Cardiac muscle cell (in vitro differentiated cells and primary cell): ENCODE results near the gene ZBED1. TPM values are rescaled to one million over a fixed set of nuclear protein-coding genes. Genes with fewer than 3 reads are reported as not detected.
A peak's percentile ranks its signal among the peaks of the same experiment; 100 is the strongest.

Source experiments
- DNase-seq, 2 donors: peaks; one replicate each; pipeline versions ENCODE4 v3.0.0 to v3.0.0-alpha.2; 2010 to 2017; ENCODE audit warnings: low read depth in 1 of 2, low spot score in 1 of 2
- H3K27ac ChIP-seq: fragments of 200-600 bp; sonication (generic); 2 replicates; pipeline ENCODE4 v1.5.1; 2016
- H3K27me3 ChIP-seq: fragments of 200-600 bp; sonication (generic); 2 replicates; pipeline ENCODE4 v1.6.0; 2016; ENCODE audit warnings: control low read depth
- H3K36me3 ChIP-seq: fragments of 200-600 bp; sonication (generic); 2 replicates; pipeline ENCODE4 v1.5.1; 2016; ENCODE audit warnings: control low read depth
- H3K4me1 ChIP-seq: fragments of 200-600 bp; sonication (generic); 2 replicates; pipeline ENCODE4 v1.8.1; 2017; ENCODE audit warnings: low read depth, mild to moderate bottlenecking, mixed run types
- H3K4me3 ChIP-seq: fragments of 200-600 bp; sonication (generic); 2 replicates; pipeline ENCODE4 v1.5.1; 2016; ENCODE audit warnings: mild to moderate bottlenecking
- H3K9me3 ChIP-seq: fragments of 200-600 bp; sonication (generic); 2 replicates; pipeline ENCODE4 v1.5.1; 2017; ENCODE audit warnings: low read depth, mild to moderate bottlenecking, control low read depth
- CTCF ChIP-seq: IDR thresholded peaks from 2 replicates; pipeline ENCODE4 v1.5.1; 2012; ENCODE audit warnings: low read depth, mild to moderate bottlenecking, low read length
- polyA plus RNA-seq: library from polyadenylated mRNA; unstranded; fragments of >200 nt; fragmentation: Nextera tagmentation; extraction: Ambion mirVana; gene quantifications from 2 replicates; pipeline ENCODE4 v1.2.1, GENCODE V29; 2016
- total RNA-seq: library from RNA; depleted of rRNA; stranded (reverse); fragments of >200 nt; gene quantifications from 2 replicates; pipeline ENCODE4 v1.2.3, GENCODE V29; 2016

The ZBED1 gene
- total and polyA plus RNA-seq, 2 experiments from 2014 or later: 21.0 to 32.3 TPM

- Histone ChIP-seq H3K36me3 (no peaks in the 10 kb centered on the region), H3K4me1 (no peaks in the 10 kb centered on the region), H3K9me3 (no peaks in the 10 kb centered on the region), H3K4me3 (no peak overlapping the region), H3K27ac (no peak overlapping the region), H3K27me3 (no peaks in the 10 kb centered on the region)
- DNase-seq: no peak
- no peak for TF ChIP-seq CTCF
Measured at GRCh38 chrX:2545144-2545543, 44.4 kb upstream of the ZBED1 start.

- TF ChIP-seq CTCF: no peak
- H3K4me3 ChIP-seq: no peak overlapping the region
- H3K9me3 ChIP-seq: no peaks in the 10 kb centered on the region
- no peak for DNase-seq
- H3K4me1 ChIP-seq: no peaks in the 10 kb centered on the region
- no peaks in the 10 kb centered on the region for H3K36me3 ChIP-seq
- H3K27me3 ChIP-seq: no peaks in the 10 kb centered on the region
- H3K27ac ChIP-seq: no peak overlapping the region
Measured at GRCh38 chrX:2542826-2543521, 42.2 kb upstream of the ZBED1 start.

- DNase-seq: no peak
- Histone ChIP-seq H3K9me3 (no peaks in the 10 kb centered on the region), H3K4me3 (no peak overlapping the region), H3K36me3 (no peaks in the 10 kb centered on the region), H3K4me1 (no peaks in the 10 kb centered on the region), H3K27ac (no peak overlapping the region), H3K27me3 (no peaks in the 10 kb centered on the region)
- TF ChIP-seq CTCF: no peak
Measured at GRCh38 chrX:2541603-2542002, 40.8 kb upstream of the ZBED1 start.

- H3K4me3 ChIP-seq: no peak overlapping the region
- no peaks in the 10 kb centered on the region for H3K9me3 ChIP-seq
- no peak overlapping the region for H3K27ac ChIP-seq
- no peak for TF ChIP-seq CTCF
- peak in 1 of 2 donors; percentile 33 for DNase-seq
- H3K36me3 ChIP-seq: no peaks in the 10 kb centered on the region
- no peaks in the 10 kb centered on the region for H3K27me3 ChIP-seq
- no peaks in the 10 kb centered on the region for H3K4me1 ChIP-seq
Measured at GRCh38 chrX:2540426-2540947, 39.7 kb upstream of the ZBED1 start.

- no peak for TF ChIP-seq CTCF
- Histone ChIP-seq H3K27me3 (no peaks in the 10 kb centered on the region), H3K36me3 (no peaks in the 10 kb centered on the region), H3K27ac (no peak overlapping the region), H3K9me3 (no peaks in the 10 kb centered on the region), H3K4me3 (no peak overlapping the region), H3K4me1 (no peaks in the 10 kb centered on the region)
- DNase-seq: no peak
Measured at GRCh38 chrX:2539586-2539985, 38.8 kb upstream of the ZBED1 start.
